GM19239 (cell line): ENCODE data around the gene GALNT2.

Source experiments
- DNase-seq: peaks from one replicate; pipeline ENCODE4 v3.0.0; 2011; ENCODE audit warnings: low spot score; ENCODE audit not compliant: insufficient read length
- FAIRE-seq: peaks from 2 replicates; lab custom pipeline; 2011; peaks lifted over from hg19 to GRCh38; lab: Jason Lieb, UNC

GALNT2 gene

GRCh38 chr1:230320804-230321203 is 253.8 kb downstream of the GALNT2 start:
- DNase-seq = no peak
- FAIRE-seq = no peak

GRCh38 chr1:230321341-230321740 is 254.3 kb downstream of the GALNT2 start:
- FAIRE-seq = no peak
- no peak for DNase-seq

- DNase-seq (no peak), FAIRE-seq (no peak)
Observed at GRCh38 chr1:230321741-230322420, 254.8 kb downstream of the GALNT2 start.

DNA sequence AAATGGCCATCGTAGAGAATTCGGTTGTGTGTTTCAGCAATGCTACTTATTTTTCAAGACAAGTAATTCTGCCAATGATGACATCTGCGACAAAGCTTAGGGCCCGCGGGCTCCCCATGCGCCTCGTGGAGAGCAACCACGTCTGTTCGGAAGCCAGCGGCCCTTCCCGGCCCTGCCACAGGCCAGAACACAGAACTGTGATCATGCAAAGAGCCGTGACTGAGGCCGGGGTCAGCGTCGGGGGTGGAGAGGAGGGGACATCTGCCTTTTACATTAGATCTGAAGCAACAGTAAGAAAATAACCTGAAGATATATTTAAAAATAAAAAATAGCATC is 255.4 kb downstream of the GALNT2 start:
- DNase-seq (no peak), FAIRE-seq (no peak)

GRCh38 chr1:230322967-230323547 is 256.0 kb downstream of the GALNT2 start:
- DNase-seq (no peak), FAIRE-seq (no peak)

- DNase-seq (no peak), FAIRE-seq (no peak)
Observed at GRCh38 chr1:230323686-230324085, 256.6 kb downstream of the GALNT2 start.

GRCh38 chr1:230326971-230327891 is 260.2 kb downstream of the GALNT2 start:
- DNase-seq (no peak), FAIRE-seq (no peak)

DNA sequence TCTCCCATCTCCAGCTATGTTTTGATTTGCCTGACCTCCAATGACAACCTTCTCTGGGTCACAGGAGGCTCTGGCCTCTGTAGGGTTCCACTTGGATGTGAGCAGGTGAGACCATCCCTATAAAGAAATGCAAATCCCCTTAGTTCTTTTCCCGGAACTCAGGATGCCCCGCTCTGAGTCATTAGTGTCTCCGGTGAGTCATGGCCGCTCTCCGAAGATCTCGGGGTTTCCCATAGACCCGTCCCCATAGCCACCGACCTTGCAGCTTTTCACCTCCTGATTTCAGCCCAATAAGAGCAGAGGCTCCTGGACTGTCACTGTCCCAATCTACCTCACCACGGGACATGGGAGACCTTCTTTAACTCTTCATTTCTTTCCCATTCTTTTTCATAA is 260.9 kb downstream of the GALNT2 start:
- DNase-seq (no peak), FAIRE-seq (no peak)

DNA sequence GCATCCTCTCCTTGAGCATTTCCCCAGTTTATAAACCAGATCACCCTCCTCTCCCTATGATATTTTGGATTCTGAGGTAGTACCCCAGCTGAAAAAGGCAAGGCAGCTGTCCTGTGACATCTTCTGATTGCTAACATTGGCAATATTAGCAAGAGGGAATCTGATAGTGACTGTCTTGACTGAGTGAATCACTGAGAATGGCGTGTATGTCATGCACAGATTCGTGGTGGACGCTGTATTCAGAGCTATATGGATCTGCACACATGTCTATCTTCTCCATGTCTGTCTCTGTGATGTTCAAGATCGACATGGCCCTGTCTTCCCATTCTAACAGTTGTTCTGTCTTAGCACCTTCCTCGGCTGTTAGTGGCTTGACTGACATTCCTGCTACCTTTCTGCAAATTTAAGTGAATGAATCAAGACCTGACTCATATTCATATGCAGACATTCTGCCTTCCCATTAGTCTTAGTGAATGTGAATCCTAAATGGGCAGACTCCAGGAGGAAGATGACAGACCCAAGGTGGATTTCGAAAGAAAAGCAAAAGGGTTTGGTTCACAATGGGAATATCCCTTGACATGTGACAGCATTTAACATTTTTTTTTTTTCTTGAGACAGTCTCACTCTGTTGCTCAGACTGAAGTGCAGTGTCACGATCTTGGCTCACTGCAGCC is 261.4 kb downstream of the GALNT2 start:
- FAIRE-seq (no peak), DNase-seq (no peak)

- no peak for DNase-seq
- FAIRE-seq = no peak
Observed at GRCh38 chr1:230330157-230330556, 263.1 kb downstream of the GALNT2 start.
